ENCODE measurements around the gene NOL8. TPM values are rescaled to one million over a fixed set of nuclear protein-coding genes. Genes with fewer than 3 reads are reported as not detected.
A peak's percentile ranks its signal among the peaks of the same experiment; 100 is the strongest.

The NOL8 gene
- total RNA-seq, 2 donors from 2014 or later: 26.5 to 38.2 TPM

DNA sequence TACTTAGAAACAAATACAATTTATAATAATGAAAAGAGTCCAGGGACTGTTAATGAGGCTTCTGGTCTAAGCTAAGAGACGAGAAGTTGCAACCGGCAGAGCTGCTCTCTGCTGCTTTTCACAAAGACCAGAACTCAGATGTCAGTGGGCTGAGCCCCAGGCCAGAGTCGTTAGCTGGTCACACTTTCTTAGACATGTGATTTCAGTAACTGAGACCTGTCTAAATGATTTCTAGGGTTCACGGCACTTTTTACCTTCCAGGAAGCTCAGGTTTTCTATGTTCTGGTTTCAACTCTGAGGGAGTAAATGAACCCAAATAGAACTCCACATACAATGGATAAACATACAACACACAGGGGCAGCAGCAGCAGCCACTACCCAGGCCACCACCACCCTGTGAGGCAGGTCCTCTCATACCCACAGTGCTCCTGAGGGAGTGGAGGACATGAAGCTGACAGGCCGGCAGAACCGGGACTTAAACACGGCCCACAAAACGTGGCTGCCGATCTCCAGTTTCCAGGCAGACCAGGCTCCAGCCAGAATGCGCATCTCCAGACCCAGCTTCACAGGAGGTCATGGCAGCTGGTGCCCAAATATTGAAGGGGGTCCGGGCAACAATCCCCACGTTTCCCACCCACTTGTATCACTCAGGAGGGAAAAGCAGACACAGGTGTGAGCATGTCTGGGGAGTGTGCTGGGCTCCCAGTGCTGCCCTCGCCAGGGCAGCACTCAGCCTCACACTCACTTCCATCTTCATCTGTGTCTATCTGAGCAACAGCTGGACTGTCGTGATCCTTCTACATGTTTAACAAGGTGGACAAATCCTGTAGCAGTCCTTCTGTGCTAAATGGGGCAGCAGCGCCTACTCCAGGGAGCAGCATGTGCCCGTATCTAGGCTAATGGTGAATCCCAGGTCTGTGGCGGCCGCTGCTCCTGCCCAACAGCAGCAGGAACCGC is 70.5 kb downstream of the NOL8 start:
- ATAC-seq (no peak), DNase-seq (peak in 3 of 4 donors; percentile 18 to 36 (median 19))
- no peaks in the 10 kb centered on the region for H3K27me3 ChIP-seq
- 81 to 87% methylated on average over 15 to 19 of the region's 19 CpGs for WGBS, 2 donors
- no peaks in the 10 kb centered on the region for H3K4me1 ChIP-seq
- H3K36me3 ChIP-seq (replicated peaks in 1 of 2; ENCODE audit: insufficient read depth in 1 of 2, low read depth in 2 of 2): peaks cover 34 to 62% of the 10 kb centered on the region in 2 donors
- H3K4me3 ChIP-seq: no peak overlapping the region
- intact Hi-C loops (cut with DNase I): no loop called here
- no peak for TF ChIP-seq POLR2A (IDR thresholded peaks at IDR 0.05)
- TF ChIP-seq, protein P1, sequence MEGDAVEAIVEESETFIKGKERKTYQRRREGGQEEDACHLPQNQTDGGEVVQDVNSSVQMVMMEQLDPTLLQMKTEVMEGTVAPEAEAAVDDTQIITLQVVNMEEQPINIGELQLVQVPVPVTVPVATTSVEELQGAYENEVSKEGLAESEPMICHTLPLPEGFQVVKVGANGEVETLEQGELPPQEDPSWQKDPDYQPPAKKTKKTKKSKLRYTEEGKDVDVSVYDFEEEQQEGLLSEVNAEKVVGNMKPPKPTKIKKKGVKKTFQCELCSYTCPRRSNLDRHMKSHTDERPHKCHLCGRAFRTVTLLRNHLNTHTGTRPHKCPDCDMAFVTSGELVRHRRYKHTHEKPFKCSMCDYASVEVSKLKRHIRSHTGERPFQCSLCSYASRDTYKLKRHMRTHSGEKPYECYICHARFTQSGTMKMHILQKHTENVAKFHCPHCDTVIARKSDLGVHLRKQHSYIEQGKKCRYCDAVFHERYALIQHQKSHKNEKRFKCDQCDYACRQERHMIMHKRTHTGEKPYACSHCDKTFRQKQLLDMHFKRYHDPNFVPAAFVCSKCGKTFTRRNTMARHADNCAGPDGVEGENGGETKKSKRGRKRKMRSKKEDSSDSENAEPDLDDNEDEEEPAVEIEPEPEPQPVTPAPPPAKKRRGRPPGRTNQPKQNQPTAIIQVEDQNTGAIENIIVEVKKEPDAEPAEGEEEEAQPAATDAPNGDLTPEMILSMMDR (IDR thresholded peaks at IDR 0.05): no peak
- no peaks in the 10 kb centered on the region for H3K9me3 ChIP-seq
- no peak overlapping the region for H3K27ac ChIP-seq

DNA sequence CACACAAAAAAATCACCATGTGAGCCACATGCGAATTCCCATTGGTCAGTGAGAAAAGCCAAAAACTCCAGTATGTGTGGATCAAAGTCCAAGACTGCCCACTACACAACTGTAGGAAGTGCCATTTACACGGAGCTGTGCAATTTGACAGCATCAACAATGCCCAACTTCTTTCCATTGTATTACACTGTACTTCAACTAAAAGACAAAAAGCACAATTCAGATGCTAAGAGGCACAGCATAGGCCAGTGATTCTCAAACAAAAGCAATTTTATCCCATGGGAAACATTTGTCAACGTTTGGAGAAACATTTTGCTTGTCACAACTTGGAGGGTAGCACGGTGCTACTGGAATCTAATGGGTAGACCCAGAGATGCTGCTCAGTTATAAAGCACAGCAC is 71.5 kb downstream of the NOL8 start:
- no peaks in the 10 kb centered on the region for H3K27me3 ChIP-seq
- no peak overlapping the region for H3K27ac ChIP-seq
- peaks cover 28 to 63% of the 10 kb centered on the region in 2 donors for H3K36me3 ChIP-seq (replicated peaks in 1 of 2; ENCODE audit: insufficient read depth in 1 of 2, low read depth in 2 of 2)
- DNase-seq: no peak
- H3K9me3 ChIP-seq: no peaks in the 10 kb centered on the region
- intact Hi-C loops (cut with DNase I): no loop called here
- H3K4me3 ChIP-seq: no peak overlapping the region
- WGBS, 2 donors: 66 to 74% methylated on average over 4 of the region's 4 CpGs
- ATAC-seq: no peak
- no peak for TF ChIP-seq POLR2A (IDR thresholded peaks at IDR 0.05)
- TF ChIP-seq, protein P1 (IDR thresholded peaks at IDR 0.05): no peak
- H3K4me1 ChIP-seq: no peaks in the 10 kb centered on the region

DNA sequence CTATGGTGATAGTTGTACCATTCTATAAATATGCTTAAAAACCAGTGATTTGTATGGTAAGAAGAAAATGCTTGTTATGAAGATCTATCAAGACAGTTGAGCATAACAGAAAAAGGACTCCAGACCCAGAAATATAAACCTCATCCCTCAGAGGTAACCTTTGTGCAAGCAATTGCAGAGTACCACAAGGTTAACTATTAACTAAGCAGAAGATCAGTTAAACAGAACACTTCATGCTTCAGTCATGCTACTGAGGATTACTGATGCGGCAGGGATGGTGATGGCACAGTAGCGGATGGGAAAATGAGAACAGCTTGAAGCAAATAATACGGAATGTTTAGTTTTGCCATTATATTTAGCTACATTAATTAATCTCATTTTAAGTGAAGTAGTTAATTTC is 77.2 kb downstream of the NOL8 start:
- peaks cover 18 to 61% of the 10 kb centered on the region in 2 donors for H3K36me3 ChIP-seq (replicated peaks in 1 of 2; ENCODE audit: insufficient read depth in 1 of 2, low read depth in 2 of 2)
- peaks cover 14% of the 10 kb centered on the region for H3K4me1 ChIP-seq
- no peaks in the 10 kb centered on the region for H3K27me3 ChIP-seq
- 97% methylated on average over 3 of the region's 3 CpGs for WGBS, 2 donors
- H3K4me3 ChIP-seq: no peak overlapping the region
- ATAC-seq (no peak), DNase-seq (no peak)
- H3K9me3 ChIP-seq: no peaks in the 10 kb centered on the region
- no peak overlapping the region for H3K27ac ChIP-seq
- intact Hi-C loops (cut with DNase I): no loop called here
- TF ChIP-seq, protein P1 (IDR thresholded peaks at IDR 0.05): no peak
- no peak for TF ChIP-seq POLR2A (IDR thresholded peaks at IDR 0.05)

Small RNA genes lying within 50 kb of the gene (microRNA-seq; reads per million reads assigned to microRNA genes)
- 0.47 to 3.6 reads per million in 2 donors for gene MIR3651 (ENCODE audit: borderline number of aligned reads in 2 of 2, borderline replicate concordance in 2 of 2)

Small RNA genes lying within 50 kb of the gene (small RNA-seq; reads per million reads assigned to genes)
- not detected for gene MIR3651
- gene SNORA84: 2.4 reads per million, percentile 75 among the genes with 10 or more reads in this experiment

Other genes with a start within 250 kb of the NOL8 start
- gene SPTLC1, start 209.9 kb downstream of the NOL8 start, total RNA-seq: 10 to 100 TPM; 34.9 to 36.1 TPM
- 10 to 100 TPM; 45.1 to 68.6 TPM for gene IARS1, start 31.7 kb downstream of the NOL8 start, total RNA-seq
- gene CENPP, start 603 bp upstream of the NOL8 start, total RNA-seq: 1 to 10 TPM in 1 of 2 donors, under 1 TPM in 1; 0.78 to 2.3 TPM
- 1 to 10 TPM; 2.6 to 4.4 TPM for gene OGN, start 79.2 kb upstream of the NOL8 start, total RNA-seq
- 1 to 10 TPM in 1 of 2 donors, under 1 TPM in 1; 0.33 to 4.9 TPM for gene OMD, start 99.1 kb upstream of the NOL8 start, total RNA-seq
- 10 to 100 TPM in 1 of 2 donors, 1 to 10 TPM in 1; 3.6 to 13.5 TPM for gene ASPN, start 157.2 kb upstream of the NOL8 start, total RNA-seq
- 1 to 10 TPM; 6.5 to 8.2 TPM for gene ECM2, start 210.6 kb upstream of the NOL8 start, total RNA-seq